AG04450 (cell line): ENCODE results near the gene PRKCH. TPM values are rescaled to one million over a fixed set of nuclear protein-coding genes. Genes with fewer than 3 reads are reported as not detected.

ENCODE experiments used
- CTCF ChIA-PET: fragments of 300-600, 350-600 bp; formaldehyde crosslinking; extraction: SDS; loops from one replicate; lab custom pipeline; 2022; ENCODE audit warnings: antibody characterized with exemption, inconsistent platforms; lab: Charles Lee
- POLR2A ChIA-PET: fragments of 350-600 bp; formaldehyde crosslinking; extraction: SDS; loops from one replicate; lab custom pipeline; 2021; ENCODE audit warnings: antibody characterized with exemption, inconsistent platforms; lab: Yijun Ruan, JAX
- DNase-seq: peaks from one replicate; pipeline ENCODE4 v3.0.0-alpha.2; 2011; ENCODE audit warnings: low read depth, low spot score
- H3K27ac ChIP-seq: one replicate; pipeline ENCODE4 v1.5.1; 2012; ENCODE audit warnings: low read depth, low read length, control low read depth
- H3K27me3 ChIP-seq: one replicate; pipeline ENCODE4 v1.6.0; 2012; ENCODE audit warnings: low read length; ENCODE audit not compliant: control insufficient read depth, insufficient read depth
- H3K4me3 ChIP-seq: 2 replicates; pipeline ENCODE4 v1.5.1; 2011; ENCODE audit warnings: mild to moderate bottlenecking, low read depth, low read length, control low read depth
- H3K9me3 ChIP-seq: 2 replicates; pipeline ENCODE4 v1.5.1; 2012; ENCODE audit warnings: low read length; ENCODE audit not compliant: control insufficient read depth, insufficient read depth
- polyA plus RNA-seq: library from polyadenylated mRNA; depleted of rRNA; stranded (reverse); fragments of >200 nt; gene quantifications from 2 replicates; pipeline ENCODE4 v1.2.3, GENCODE V29; 2011; rRNA removed
- TF ChIP-seq, protein P1 (sequence below): IDR thresholded peaks from 2 replicates; pipeline ENCODE4 v1.5.1; 2011; ENCODE audit warnings: low read depth, low read length, control low read depth, inconsistent platforms

Gene PRKCH
- polyA plus RNA-seq, 1 experiment = 1.6 TPM

DNA sequence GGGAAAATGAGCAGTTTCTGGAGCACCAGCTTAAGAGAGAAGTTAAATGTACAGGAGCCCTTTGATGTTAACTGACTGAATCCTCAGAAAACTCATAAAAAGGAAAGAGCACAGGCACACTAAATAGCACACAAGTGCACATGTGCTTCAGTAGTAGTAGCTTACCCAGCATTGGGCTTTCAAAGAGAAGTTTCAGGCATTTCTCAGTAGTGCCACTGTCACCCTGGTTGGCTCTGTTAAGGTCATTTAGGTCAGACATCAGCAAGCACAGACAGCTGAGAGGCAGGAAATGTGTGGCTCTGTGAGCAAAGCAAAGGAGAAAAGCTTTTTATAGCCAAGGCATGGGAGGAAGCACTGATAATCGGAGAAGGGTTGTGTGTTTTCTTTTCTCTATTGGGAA is 277.6 kb downstream of the PRKCH start:
- TF ChIP-seq, protein P1, sequence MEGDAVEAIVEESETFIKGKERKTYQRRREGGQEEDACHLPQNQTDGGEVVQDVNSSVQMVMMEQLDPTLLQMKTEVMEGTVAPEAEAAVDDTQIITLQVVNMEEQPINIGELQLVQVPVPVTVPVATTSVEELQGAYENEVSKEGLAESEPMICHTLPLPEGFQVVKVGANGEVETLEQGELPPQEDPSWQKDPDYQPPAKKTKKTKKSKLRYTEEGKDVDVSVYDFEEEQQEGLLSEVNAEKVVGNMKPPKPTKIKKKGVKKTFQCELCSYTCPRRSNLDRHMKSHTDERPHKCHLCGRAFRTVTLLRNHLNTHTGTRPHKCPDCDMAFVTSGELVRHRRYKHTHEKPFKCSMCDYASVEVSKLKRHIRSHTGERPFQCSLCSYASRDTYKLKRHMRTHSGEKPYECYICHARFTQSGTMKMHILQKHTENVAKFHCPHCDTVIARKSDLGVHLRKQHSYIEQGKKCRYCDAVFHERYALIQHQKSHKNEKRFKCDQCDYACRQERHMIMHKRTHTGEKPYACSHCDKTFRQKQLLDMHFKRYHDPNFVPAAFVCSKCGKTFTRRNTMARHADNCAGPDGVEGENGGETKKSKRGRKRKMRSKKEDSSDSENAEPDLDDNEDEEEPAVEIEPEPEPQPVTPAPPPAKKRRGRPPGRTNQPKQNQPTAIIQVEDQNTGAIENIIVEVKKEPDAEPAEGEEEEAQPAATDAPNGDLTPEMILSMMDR = no peak
- POLR2A ChIA-PET = interaction anchor here (0.7 kb wide), 1 partner anchor 36 kb away, joined by 3 read pairs; no protein-coding TSS in a partner anchor
- DNase-seq = no peak
- H3K4me3 ChIP-seq = no peak overlapping the region
- H3K27ac ChIP-seq = no peak overlapping the region
- no peaks in the 10 kb centered on the region for H3K27me3 ChIP-seq
- no peaks in the 10 kb centered on the region for H3K9me3 ChIP-seq
- CTCF ChIA-PET = no interaction called here

DNA sequence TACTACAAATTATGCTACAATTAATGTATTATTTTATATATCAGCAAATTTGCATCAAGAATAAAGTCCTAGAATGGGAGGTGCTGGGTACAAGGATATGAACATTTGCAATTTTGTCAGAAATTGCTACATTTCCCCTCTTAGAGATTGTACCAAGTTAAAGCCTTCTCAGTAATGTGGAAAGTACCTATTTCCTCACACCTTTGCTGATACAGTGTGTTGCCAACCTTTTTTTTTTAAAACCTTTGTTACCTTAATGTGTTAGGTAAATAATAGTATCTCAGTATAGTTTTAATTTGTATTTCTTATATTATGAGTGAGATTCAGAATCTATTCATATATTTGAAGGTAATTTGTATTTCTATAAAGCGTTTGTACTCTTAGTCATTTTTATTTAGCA is 278.6 kb downstream of the PRKCH start:
- CTCF ChIA-PET = no interaction called here
- Histone ChIP-seq H3K27ac (no peak overlapping the region), H3K27me3 (no peaks in the 10 kb centered on the region), H3K4me3 (no peak overlapping the region), H3K9me3 (0 out of 2 replicates have a peak, but pooled peaks cover 3% of the 10 kb centered on the region)
- TF ChIP-seq, protein P1 = no peak
- POLR2A ChIA-PET = no interaction called here
- no peak for DNase-seq

Other genes starting within 250 kb of the PRKCH start
- gene TMEM30B, start 40.2 kb upstream of the PRKCH start, polyA plus RNA-seq = 0.24 and 0.26 TPM in 2 replicates